Activated CD4-positive, CD25-positive, alpha-beta regulatory T cell treated with anti-CD3 and anti-CD28 coated beads, Interleukin-2, amount 50 U/mL, for 16 hours (primary cell): ENCODE data around the gene DCUN1D3.
"Not testable (repeated sequence)": the region's sequence is repeated elsewhere in the genome, so short reads cannot be mapped to it uniquely, and the experiment has no call there.

Source experiments
- DNase-seq: peaks from one replicate; pipeline ENCODE4 v3.0.0-alpha.2; 2020; ENCODE audit warnings: low read depth, low spot score

The DCUN1D3 gene

GRCh38 chr16:20826039-20826566 lies 74.1 kb downstream of the DCUN1D3 start:
- no peak for DNase-seq

- DNase-seq = no peak
Observed at GRCh38 chr16:20822521-20823325, 77.4 kb downstream of the DCUN1D3 start.

- DNase-seq = no peak
Observed at GRCh38 chr16:20821682-20822081, 78.5 kb downstream of the DCUN1D3 start.

- no peak for DNase-seq
Observed at GRCh38 chr16:20818929-20819585, 81.1 kb downstream of the DCUN1D3 start.

GRCh38 chr16:20814784-20815183 lies 85.4 kb downstream of the DCUN1D3 start:
- no peak for DNase-seq

- no peak for DNase-seq
Observed at GRCh38 chr16:20812510-20812909, 87.6 kb downstream of the DCUN1D3 start.

GRCh38 chr16:20811889-20812439 lies 88.2 kb downstream of the DCUN1D3 start:
- DNase-seq = no peak

- DNase-seq = no peak
Observed at GRCh38 chr16:20807862-20808261, 92.3 kb downstream of the DCUN1D3 start.

GRCh38 chr16:20806168-20807050 lies 93.7 kb downstream of the DCUN1D3 start, which contains the start of the genes ERI2 and REXO5:
Gene ERI2, minus strand, starts transcription at chr16:20806472. Its CDS starts 42 bp downstream, at chr16:20806430.
Gene REXO5, plus strand, starts transcription at chr16:20806527. Its CDS starts 427 bp downstream, at chr16:20806954.
- peak; percentile 52 for DNase-seq

GRCh38 chr16:20805684-20806167 lies 94.4 kb downstream of the DCUN1D3 start:
- DNase-seq = not testable (repeated sequence)
